ENCODE measurements around the gene MUC15. TPM values are rescaled to one million over a fixed set of nuclear protein-coding genes. Genes with fewer than 3 reads are reported as not detected.

Gene MUC15
- total RNA-seq, 1 donor from 2014 or later: not detected

DNA sequence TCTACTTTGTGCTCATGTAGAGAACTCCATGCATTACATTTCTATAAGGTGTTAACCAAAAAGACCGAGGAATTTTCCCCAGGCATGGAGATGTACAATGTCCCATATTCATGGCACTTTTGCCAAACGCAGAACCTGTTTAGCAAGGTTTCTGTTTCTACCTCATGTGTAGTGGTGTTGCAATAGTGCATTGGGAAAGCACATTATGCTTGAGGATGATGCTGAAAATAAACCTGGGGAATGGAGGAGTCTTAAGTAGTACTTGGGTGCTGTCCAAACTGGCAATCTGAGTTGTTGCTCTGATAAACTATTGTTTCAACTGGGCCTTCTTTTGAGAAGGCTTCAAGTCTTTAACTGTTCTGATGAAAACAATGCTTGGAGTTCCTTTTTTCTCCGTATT, 11.5 kb upstream of the MUC15 start:
- Mint-ChIP-seq H3K36me3 (ENCODE audit: unreplicated experiment) (no peaks in the 10 kb centered on the region), H3K4me3 (ENCODE audit: unreplicated experiment) (no peak overlapping the region), H3K27me3 (ENCODE audit: unreplicated experiment) (peaks cover 2% of the 10 kb centered on the region), H3K4me1 (ENCODE audit: low read depth, unreplicated experiment) (peaks cover 2% of the 10 kb centered on the region), H3K27ac (ENCODE audit: unreplicated experiment) (no peak overlapping the region), H3K9me3 (ENCODE audit: unreplicated experiment) (no peaks in the 10 kb centered on the region)
- no peak for DNase-seq
- TF ChIP-seq, protein P1, sequence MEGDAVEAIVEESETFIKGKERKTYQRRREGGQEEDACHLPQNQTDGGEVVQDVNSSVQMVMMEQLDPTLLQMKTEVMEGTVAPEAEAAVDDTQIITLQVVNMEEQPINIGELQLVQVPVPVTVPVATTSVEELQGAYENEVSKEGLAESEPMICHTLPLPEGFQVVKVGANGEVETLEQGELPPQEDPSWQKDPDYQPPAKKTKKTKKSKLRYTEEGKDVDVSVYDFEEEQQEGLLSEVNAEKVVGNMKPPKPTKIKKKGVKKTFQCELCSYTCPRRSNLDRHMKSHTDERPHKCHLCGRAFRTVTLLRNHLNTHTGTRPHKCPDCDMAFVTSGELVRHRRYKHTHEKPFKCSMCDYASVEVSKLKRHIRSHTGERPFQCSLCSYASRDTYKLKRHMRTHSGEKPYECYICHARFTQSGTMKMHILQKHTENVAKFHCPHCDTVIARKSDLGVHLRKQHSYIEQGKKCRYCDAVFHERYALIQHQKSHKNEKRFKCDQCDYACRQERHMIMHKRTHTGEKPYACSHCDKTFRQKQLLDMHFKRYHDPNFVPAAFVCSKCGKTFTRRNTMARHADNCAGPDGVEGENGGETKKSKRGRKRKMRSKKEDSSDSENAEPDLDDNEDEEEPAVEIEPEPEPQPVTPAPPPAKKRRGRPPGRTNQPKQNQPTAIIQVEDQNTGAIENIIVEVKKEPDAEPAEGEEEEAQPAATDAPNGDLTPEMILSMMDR (IDR thresholded peaks at IDR 0.05; ENCODE audit: partially characterized antibody, unreplicated experiment): no peak

DNA sequence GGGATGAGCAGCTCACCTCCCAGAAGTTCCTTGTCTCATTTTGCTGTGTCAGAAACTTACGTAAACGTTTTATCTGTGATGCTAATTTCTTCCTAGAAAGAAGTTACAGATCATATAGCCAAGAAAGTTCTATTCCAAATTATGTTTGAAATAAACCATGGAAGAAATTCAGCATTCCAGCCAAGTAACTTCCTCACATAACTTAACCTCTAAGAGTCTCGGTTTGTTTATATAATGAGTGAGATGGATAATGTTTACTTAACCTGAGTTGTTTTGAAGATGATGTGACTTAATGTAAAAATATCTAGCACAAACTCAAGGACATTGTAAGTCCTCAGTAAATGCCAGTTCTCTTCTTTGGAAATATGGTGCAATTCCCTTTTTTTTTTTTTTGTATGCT, 8.9 kb upstream of the MUC15 start:
- Mint-ChIP-seq H3K9me3 (ENCODE audit: unreplicated experiment) (no peaks in the 10 kb centered on the region), H3K36me3 (ENCODE audit: unreplicated experiment) (no peaks in the 10 kb centered on the region), H3K27me3 (ENCODE audit: unreplicated experiment) (peaks cover 2% of the 10 kb centered on the region), H3K4me3 (ENCODE audit: unreplicated experiment) (no peak overlapping the region), H3K4me1 (ENCODE audit: low read depth, unreplicated experiment) (peaks cover 2% of the 10 kb centered on the region), H3K27ac (ENCODE audit: unreplicated experiment) (no peak overlapping the region)
- TF ChIP-seq, protein P1 (IDR thresholded peaks at IDR 0.05; ENCODE audit: partially characterized antibody, unreplicated experiment): no peak
- DNase-seq: no peak

DNA sequence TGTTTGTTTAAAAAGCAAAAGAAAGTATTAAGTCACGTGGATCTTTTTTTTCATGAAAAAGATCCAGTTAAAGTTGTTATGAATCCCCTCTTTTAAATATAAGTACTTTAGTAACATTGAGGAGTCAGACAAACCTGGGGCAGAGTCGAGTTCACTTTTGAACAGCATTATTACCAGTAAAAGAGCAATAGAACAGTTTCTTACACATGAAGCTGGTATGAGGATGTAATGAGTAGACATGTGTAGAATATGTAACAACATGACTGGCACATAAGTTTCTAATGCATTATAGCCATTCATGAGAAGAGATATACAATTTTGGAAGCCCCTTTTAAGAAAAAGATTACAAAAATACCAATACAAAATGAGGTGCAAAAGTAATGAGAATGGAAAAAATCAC, 7.6 kb upstream of the MUC15 start:
- no peak for DNase-seq
- Mint-ChIP-seq H3K4me3 (ENCODE audit: unreplicated experiment) (no peak overlapping the region), H3K27me3 (ENCODE audit: unreplicated experiment) (peaks cover 2% of the 10 kb centered on the region), H3K36me3 (ENCODE audit: unreplicated experiment) (no peaks in the 10 kb centered on the region), H3K4me1 (ENCODE audit: low read depth, unreplicated experiment) (peaks cover 2% of the 10 kb centered on the region), H3K9me3 (ENCODE audit: unreplicated experiment) (no peaks in the 10 kb centered on the region), H3K27ac (ENCODE audit: unreplicated experiment) (no peak overlapping the region)
- TF ChIP-seq, protein P1 (IDR thresholded peaks at IDR 0.05; ENCODE audit: partially characterized antibody, unreplicated experiment): no peak

DNA sequence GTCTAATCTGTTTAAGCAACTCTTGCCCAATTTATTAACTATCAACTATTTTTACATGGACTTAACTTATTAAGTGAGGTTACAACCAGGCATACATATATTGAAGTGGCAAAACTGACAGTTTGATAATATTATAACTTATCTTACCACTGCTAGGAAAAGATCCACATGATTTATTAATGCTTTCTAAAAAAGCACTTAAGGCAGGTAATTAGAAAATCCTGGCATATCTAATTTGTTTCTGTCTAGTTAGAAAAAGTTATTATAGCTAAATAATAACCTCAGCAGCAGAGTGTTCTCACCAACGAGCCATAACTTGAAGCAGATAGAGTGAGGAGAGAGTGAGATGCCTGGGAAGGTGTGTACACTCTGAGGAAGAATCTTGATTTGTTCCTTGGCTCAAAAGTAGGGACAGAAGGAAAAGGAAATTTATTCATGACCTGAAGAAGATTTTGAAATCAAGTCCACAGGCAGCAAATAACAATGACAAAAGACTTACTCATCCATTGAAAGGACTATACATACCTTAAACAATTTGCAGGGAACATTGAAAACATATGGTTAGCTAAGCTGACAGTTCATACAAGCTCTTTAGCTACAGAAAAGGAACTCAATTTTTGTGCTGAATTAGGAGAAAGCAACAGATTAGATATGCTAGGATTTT, 7.1 kb upstream of the MUC15 start:
- Mint-ChIP-seq H3K9me3 (ENCODE audit: unreplicated experiment) (no peaks in the 10 kb centered on the region), H3K4me1 (ENCODE audit: low read depth, unreplicated experiment) (peaks cover 2% of the 10 kb centered on the region), H3K4me3 (ENCODE audit: unreplicated experiment) (no peak overlapping the region), H3K27ac (ENCODE audit: unreplicated experiment) (no peak overlapping the region), H3K36me3 (ENCODE audit: unreplicated experiment) (no peaks in the 10 kb centered on the region), H3K27me3 (ENCODE audit: unreplicated experiment) (peaks cover 2% of the 10 kb centered on the region)
- TF ChIP-seq, protein P1 (IDR thresholded peaks at IDR 0.05; ENCODE audit: partially characterized antibody, unreplicated experiment): no peak
- no peak for DNase-seq

DNA sequence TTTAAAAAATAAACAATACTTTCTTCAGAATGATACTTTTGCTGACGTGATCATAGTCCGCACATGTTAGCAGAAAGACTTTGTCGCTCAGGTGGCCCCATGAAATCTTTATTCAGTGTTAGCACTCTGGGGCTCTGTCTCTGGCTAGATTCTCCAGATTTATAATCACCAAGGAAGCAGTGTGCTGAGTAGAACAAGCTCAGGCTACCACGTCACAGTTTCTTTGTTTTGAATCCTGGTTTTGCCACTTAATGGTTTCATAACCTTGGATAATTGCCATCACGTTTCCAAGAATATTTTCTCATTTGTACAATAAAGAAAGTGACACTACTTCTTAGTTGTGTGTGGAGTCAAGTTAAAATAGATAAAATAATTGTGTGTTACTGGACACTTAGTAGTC, 3.9 kb upstream of the MUC15 start:
- Mint-ChIP-seq H3K9me3 (ENCODE audit: unreplicated experiment) (no peaks in the 10 kb centered on the region), H3K27ac (ENCODE audit: unreplicated experiment) (no peak overlapping the region), H3K4me1 (ENCODE audit: low read depth, unreplicated experiment) (peaks cover 9% of the 10 kb centered on the region), H3K4me3 (ENCODE audit: unreplicated experiment) (no peak overlapping the region), H3K27me3 (ENCODE audit: unreplicated experiment) (no peaks in the 10 kb centered on the region), H3K36me3 (ENCODE audit: unreplicated experiment) (no peaks in the 10 kb centered on the region)
- no peak for DNase-seq
- TF ChIP-seq, protein P1 (IDR thresholded peaks at IDR 0.05; ENCODE audit: partially characterized antibody, unreplicated experiment): no peak
